SK-N-SH treated with all-trans-retinoic acid at 6 μM for 48 hours (cell line): ENCODE measurements around the gene S100PBP.

ENCODE experiments used
- ATAC-seq: fragments of 200-7000 bp; cut with Tn5 transposase; 3 replicates; pipeline ENCODE4 v1.9.1; 2020; ENCODE audit warnings: mild to moderate bottlenecking, moderate library complexity
- BACH2 ChIP-seq: fragments of 250-450 bp; sonication (Bioruptor Pico); IDR thresholded peaks from 2 replicates; pipeline ENCODE4 v1.9.0; 2021; ENCODE audit warnings: mild to moderate bottlenecking, borderline replicate concordance
- CREB5 ChIP-seq: fragments of 250-450 bp; sonication (Bioruptor Pico); IDR thresholded peaks from 2 replicates; pipeline ENCODE4 v1.5.1; 2020; ENCODE audit warnings: low read depth, mild to moderate bottlenecking, moderate library complexity
- CSRNP3 ChIP-seq: fragments of 250-450 bp; sonication (Bioruptor Pico); IDR thresholded peaks from 2 replicates; pipeline ENCODE4 v1.5.1; 2021; ENCODE audit warnings: mild to moderate bottlenecking, moderate library complexity
- ISL1 ChIP-seq: fragments of 250-450 bp; sonication (Bioruptor Pico); IDR thresholded peaks from 2 replicates; pipeline ENCODE4 v2.1.2; 2022; ENCODE audit warnings: mild to moderate bottlenecking, moderate library complexity
- PATZ1 ChIP-seq: fragments of 250-450 bp; sonication (Bioruptor Pico); IDR thresholded peaks from 2 replicates; pipeline ENCODE4 v1.8.0; 2020; ENCODE audit warnings: mild to moderate bottlenecking, moderate library complexity, borderline replicate concordance
- POU6F1 ChIP-seq: fragments of 250-450 bp; sonication (Bioruptor Pico); IDR thresholded peaks from 2 replicates; pipeline ENCODE4 v1.8.0; 2021; ENCODE audit warnings: low read depth, mild to moderate bottlenecking, moderate library complexity, borderline replicate concordance
- RARB ChIP-seq: fragments of 250-450 bp; sonication (Bioruptor Pico); IDR thresholded peaks from 2 replicates; pipeline ENCODE4 v1.8.0; 2021; ENCODE audit warnings: mild to moderate bottlenecking, moderate library complexity
- SNAI2 ChIP-seq: fragments of 250-450 bp; sonication (Bioruptor Pico); IDR thresholded peaks from 2 replicates; pipeline ENCODE4 v1.5.0; 2020; ENCODE audit warnings: mild to moderate bottlenecking, moderate library complexity
- TOX ChIP-seq: fragments of 250-450 bp; sonication (Bioruptor Pico); IDR thresholded peaks from 2 replicates; pipeline ENCODE4 v1.8.0; 2021; ENCODE audit warnings: mild to moderate bottlenecking, moderate library complexity, borderline replicate concordance
- TSHZ2 ChIP-seq: fragments of 250-450 bp; sonication (Bioruptor Pico); IDR thresholded peaks from 2 replicates; pipeline ENCODE4 v1.5.0; 2020; ENCODE audit warnings: mild to moderate bottlenecking, moderate library complexity
- ZC3H10 ChIP-seq: fragments of 250-450 bp; sonication (Bioruptor Pico); IDR thresholded peaks from 2 replicates; pipeline ENCODE4 v1.5.1; 2021; ENCODE audit warnings: mild to moderate bottlenecking, moderate library complexity
- ZFP3 ChIP-seq: fragments of 250-450 bp; sonication (Bioruptor Pico); IDR thresholded peaks from 2 replicates; pipeline ENCODE4 v1.5.0; 2020; ENCODE audit warnings: mild to moderate bottlenecking, moderate library complexity
- ZFP30 ChIP-seq: fragments of 450-650 bp; formaldehyde crosslinking; IDR thresholded peaks from 2 replicates; pipeline ENCODE4 v1.5.0; 2022; ENCODE audit warnings: mild to moderate bottlenecking, moderate library complexity
- ZNF8 ChIP-seq: fragments of 450-650 bp; formaldehyde crosslinking; IDR thresholded peaks from 2 replicates; pipeline ENCODE4 v1.5.0; 2020; ENCODE audit warnings: mild to moderate bottlenecking, moderate library complexity

The S100PBP gene

GRCh38 chr1:32868806-32869455, 51.5 kb downstream of the S100PBP start:
- ATAC-seq = no peak
- TF ChIP-seq ZC3H10 (CRISPR knock-in tag) (no peak), CSRNP3 (CRISPR knock-in tag) (no peak), PATZ1 (CRISPR knock-in tag) (no peak), ZFP30 (CRISPR knock-in tag) (no peak), ZNF8 (CRISPR knock-in tag) (no peak), TSHZ2 (CRISPR knock-in tag) (no peak), ISL1 (CRISPR knock-in tag) (no peak), POU6F1 (CRISPR knock-in tag) (no peak)

- no peak for TF ChIP-seq ZC3H10 (CRISPR knock-in tag)
- no peak for TF ChIP-seq ZFP3
- no peak for TF ChIP-seq POU6F1 (CRISPR knock-in tag)
- no peak for TF ChIP-seq SNAI2
- TF ChIP-seq TOX (CRISPR knock-in tag) = no peak
- TF ChIP-seq BACH2 (CRISPR knock-in tag) = no peak
- TF ChIP-seq PATZ1 (CRISPR knock-in tag) = no peak
- TF ChIP-seq CREB5 (CRISPR knock-in tag) = no peak
- no peak for TF ChIP-seq RARB (CRISPR knock-in tag)
- no peak for TF ChIP-seq ZFP30 (CRISPR knock-in tag)
- TF ChIP-seq CSRNP3 (CRISPR knock-in tag) = no peak
- TF ChIP-seq, all 23 proteins: peak for 0
- ATAC-seq = no peak
Measured at GRCh38 chr1:32869923-32870614, 52.6 kb downstream of the S100PBP start.
